HG03135 (cell line): Measurements from ENCODE around the gene GAR1.
"Not testable (repeated sequence)": the region's sequence is repeated elsewhere in the genome, so short reads cannot be mapped to it uniquely, and the experiment has no call there.

Source experiments
- ATAC-seq: cut with Tn5 transposase; IDR thresholded peaks from one replicate; pipeline ENCODE4 v1.9.1; 2021; ENCODE audit warnings: mild to moderate bottlenecking, moderate library complexity; ENCODE audit not compliant: unreplicated experiment

Gene GAR1

DNA sequence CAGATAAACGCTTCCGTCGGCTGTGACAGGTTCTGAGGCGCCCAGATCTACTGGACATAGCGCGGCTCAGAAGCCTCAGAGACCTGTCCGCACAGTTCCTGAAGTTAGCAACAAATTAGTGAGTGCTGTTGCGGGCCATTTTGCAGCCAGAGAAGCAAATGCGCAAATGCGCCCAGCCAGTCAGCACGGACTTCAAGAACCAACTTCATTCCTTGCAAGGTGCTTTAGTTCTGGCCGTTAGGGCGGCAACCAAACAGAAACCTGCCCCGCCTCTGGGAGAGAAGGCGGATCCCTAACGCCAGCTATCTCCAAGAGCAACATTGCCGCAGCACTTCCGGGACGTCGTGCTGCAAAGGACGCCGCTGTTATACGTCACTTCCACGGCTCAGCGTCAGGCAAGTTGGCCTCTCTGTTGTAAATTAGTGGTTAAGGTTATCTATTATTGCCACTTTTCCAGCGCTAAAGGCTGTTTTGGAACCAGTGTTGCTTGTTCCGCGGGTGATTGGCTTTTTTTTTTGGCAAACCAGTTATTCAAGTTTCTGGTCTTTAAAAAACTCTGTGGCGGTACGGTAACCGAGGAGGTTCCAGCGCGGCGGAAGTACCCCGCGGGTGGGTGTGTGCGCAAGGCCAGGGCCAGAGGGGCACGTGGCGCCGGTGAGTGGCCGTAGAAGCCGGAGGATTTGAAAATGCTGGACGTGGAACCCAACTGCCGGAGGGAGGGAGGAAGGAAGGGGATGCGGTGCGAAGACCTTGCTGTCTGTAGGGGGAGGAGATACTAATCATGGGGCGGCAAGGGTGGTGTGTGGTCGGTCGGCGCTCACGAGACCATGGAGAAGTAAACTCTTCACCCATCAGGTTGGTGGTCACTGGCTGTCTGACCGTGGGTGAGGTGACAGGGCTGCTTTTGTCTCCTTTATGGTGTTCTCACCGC lies at the start of gene GAR1:
Gene GAR1, plus strand, starts transcription at position 612 of the 931 bp plus-strand sequence. CDS start 403 bp downstream, outside the sequence.
- peak; percentile 99 for ATAC-seq

DNA sequence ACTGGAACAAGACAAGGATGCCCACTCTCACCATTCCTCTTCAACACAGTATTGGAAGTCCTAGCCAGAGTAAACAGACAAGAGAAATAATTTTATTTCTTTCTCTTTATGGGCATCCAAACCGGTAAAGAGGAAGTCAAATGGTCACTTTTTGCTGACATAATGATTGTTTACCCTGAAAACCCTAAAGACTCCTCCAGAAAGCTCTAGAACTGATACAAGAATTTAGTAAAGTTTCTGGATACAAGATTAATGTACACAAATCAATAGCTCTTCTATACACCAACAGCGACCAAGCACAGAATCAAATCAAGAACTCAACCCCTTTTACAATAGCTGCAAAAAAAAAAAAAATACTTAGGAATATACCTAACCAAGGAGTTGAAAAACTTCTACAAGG lies 33.5 kb upstream of the GAR1 start:
- ATAC-seq, result not testable (repeated sequence)

DNA sequence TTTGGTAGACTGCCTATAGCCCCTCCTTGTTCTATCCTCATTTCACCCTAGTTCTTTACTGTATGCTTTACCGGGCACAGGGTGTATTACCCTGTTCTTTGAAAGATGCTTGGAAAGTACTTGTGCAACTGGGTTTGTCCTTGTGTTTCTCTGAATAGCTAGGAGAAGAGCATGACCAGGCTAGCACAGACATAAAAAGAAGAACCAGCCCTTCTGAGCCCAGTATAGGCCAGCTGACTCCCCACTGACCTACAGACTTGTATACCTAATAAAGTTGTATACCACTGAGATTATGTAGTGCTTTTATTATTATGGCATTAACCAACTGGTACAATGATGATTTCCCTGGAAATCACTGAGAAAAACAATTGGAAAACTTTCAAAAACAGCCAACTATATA lies 28.7 kb upstream of the GAR1 start:
- no peak for ATAC-seq

DNA sequence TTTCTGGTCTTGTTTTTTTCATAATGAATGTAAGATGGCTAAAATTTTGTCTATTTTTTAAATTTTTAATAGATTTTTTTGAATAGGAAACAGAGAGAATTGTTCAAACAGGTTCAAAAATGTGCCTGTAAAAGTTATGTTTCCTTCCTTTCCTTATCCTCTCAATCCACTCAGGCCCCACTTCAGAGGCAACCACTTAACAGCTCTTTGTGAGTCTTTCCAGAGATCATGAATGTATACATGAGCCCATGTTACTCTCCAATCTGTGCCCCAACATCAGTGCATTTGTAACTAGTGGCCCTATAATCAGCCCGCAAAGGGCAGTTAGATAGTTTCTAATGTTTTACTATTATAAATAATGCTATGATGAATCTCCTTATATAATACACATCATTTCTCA lies 27.8 kb upstream of the GAR1 start:
- ATAC-seq, result no peak

DNA sequence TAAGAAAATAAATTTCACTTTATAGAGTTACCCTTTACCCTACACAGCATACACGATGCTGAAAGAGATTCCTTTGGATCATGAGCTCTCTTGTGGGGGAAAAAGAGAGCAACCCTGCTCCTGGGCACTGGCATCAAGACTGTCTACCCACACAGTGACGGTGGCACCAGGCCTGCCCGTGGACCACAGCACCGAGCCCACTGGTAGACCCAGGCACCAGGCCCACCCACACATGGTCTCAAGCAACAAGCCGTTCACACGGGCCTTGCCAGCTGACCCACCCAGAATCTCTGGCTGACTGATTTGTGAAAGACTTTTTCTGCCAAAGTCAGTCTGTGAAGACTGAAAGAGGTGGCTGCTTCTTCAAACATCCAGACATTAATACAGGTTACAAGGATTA lies 20.5 kb upstream of the GAR1 start:
- ATAC-seq, result no peak

DNA sequence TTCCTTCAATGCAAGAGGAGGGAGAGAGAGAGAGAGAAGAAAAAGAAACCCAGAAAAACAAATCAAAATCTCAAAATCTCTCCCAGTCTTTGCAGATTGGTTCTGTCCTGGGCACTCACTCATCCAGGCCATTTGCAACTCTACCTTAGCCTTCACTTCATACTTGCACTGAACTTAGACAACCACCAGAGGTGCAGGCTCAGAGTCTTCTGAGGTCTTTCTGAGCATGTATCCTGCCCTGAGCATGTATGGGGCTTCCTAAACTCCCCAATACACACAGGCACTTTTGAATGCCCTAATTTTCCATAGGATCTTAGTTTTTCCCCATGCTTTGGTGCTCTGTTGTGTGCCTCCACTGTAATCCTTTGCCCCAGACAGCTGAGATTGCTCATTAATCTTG lies 16.7 kb upstream of the GAR1 start:
- ATAC-seq, result no peak

DNA sequence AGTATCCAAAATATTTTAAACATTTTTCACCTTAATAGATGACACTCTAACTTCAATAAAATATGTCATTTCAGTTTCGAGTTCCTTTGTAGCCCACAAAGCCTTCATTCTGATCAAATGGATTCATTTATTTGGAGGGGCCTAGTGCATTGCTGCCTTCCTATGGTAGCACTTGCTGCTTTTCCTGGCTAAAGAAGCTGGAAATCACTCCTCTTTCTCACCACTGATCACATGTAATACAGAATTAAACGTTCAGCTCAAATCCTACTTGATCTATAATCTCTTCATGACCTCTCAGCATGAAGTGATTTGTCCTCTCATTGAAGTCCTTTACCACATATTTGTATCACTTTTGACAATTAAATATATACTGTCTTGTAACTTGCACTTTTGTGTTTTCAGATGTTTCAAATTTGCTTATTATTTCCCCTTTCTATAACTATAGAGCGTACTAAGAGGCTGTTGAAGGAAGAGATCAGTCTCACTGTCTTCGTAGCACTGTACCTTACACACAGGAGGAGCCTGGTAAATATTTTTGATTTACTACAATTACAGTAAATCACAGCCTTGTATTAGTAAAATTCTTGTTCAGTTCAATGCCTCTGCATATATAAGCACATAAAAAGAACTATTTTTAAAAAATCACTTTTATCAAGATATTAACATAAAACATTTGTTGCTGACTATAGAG lies 14.3 kb upstream of the GAR1 start:
- ATAC-seq, result no peak

DNA sequence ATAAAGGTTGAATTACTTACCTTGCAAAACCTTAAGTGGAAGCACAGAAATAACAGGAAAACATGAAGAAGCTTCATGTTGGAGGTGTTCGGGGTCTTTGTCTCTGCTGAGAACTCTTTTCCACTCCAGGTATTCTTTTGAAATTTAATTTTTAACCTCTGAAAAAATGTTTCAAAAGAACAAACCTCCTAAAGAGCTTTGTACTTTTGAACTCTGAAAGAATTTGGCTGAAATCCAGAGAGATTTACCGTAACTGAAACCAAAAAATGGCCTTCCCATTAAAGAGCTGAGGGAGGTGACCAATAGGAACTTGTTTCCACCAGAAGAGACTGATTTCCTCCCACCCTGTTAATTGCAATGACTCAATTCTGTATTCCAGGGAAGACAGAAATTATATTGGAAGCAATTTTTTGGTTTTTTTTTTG lies 13.7 kb upstream of the GAR1 start, which contains the start of gene CFI:
Gene CFI, minus strand, starts transcription at position 105 of the 425 bp plus-strand sequence. Its CDS starts 28 bp downstream, at position 77.
- ATAC-seq, result no peak

DNA sequence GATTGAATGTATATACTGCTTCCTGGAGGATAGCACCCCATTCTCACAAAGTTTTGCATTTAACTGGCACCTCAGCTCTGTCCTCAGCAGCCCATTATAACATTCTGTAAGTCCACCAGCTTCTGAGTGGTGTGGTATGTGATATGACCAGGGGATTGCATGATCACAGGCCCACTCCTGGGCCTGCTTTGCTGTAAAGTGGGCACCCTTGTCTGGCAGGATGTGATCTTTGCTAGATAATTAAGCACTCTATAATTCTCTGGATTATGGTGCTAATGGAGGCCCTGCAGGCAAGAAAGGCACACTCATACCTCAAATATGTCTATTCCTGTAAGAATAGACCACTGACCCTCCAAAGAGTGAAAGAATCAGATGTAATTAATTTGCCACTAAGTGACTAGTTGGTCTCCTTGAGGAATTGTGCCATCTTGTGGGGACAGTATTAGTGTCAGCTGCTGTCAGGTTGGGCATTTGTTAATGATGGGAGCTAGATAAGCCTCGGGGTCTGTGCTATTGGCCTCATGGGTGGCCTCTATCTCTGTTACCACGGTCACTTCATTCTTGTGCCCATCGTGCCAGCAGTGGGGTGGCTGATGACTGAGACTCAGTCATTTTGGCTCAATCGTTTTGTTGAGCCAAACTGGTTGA lies 11.5 kb upstream of the GAR1 start:
- peak; percentile 77 for ATAC-seq

DNA sequence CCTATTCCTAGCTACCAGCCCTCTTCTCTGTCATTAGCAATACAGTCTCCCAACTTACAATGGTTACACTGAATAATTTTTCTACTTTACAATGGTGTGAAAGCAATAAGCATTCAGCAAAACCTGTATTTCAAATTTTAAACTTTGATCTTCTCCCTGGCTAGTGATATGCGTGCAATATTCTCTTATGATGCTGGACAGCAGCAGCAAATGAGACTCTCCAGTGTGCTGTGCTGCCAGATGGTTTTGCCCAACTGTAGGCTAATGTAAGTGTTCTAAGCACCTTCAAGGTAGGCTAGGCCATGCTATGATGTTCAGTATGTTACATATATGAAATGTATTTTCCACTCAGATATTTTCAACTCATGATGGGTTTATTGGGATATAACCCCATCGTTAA lies 5.9 kb upstream of the GAR1 start:
- ATAC-seq, result no peak

DNA sequence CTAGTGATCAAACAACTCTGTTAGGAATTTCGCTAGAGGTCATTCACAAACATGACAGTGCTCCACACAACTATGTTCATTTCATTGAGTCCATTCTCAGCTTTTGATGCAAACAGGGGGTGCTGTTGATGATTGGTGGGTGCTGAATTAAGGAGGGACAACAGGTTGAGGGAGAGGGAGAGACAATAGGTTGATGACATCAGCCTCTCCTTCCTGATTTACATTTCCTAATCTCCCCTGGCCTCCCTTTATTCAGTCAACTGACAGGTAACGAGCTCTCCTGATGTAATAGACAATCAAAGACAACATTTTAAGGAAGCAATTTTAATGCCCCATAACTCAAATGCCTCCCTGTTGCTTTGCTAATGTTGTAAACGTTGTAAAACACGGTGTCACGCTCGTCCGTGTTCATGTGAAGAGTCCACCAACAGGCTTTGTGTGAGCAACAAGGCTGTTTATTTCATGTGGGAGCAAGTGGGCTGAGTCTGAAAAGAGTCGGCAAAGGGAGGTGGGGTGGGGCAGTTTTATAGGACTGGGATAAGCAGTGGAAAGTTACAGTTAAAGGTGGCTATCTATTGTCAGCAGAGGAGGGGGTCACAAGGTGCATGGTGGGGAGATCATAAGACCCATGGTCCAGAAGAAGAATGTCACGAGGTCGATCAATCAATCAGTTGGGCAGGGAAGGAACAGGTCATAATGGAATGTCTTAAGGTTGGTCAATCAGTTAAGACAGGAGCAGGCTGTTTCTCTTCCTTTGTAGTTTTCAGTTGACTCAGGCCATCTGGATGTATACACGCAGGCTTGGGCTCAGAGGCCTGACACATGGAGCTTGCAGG lies 4.8 kb upstream of the GAR1 start:
- ATAC-seq, result no peak

DNA sequence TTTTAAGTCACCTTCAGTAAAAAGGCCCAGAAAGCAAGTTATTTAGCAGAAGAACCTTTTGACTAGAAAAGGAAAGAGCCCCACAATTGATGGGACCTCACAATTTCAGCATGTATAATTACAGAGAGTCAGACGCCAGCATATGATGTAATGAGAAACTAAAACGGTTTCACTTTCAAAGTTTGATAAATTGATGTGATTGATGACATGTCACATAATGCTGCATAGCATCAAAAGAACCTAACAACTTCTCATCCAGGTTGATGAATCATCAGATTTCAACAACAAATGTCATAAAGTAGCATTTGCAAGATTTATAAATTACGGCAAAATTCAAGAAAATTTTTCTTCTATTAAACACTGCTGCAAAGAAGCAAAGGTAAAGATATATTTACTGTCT lies 3.9 kb upstream of the GAR1 start:
- no peak for ATAC-seq

DNA sequence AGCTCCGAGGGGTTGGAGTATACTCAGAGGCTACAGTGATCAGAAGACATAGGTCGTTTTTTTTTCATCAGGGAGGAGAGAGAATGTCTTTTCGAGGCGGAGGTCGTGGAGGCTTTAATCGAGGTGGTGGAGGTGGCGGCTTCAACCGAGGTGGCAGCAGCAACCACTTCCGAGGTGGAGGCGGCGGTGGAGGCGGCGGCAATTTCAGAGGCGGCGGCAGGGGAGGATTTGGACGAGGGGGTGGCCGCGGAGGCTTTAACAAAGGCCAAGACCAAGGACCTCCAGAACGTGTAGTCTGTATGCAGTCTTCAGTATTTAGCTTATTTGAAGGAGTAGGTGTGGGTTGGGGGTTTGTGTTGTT lies 500 bp downstream of the GAR1 start:
- no peak for ATAC-seq

DNA sequence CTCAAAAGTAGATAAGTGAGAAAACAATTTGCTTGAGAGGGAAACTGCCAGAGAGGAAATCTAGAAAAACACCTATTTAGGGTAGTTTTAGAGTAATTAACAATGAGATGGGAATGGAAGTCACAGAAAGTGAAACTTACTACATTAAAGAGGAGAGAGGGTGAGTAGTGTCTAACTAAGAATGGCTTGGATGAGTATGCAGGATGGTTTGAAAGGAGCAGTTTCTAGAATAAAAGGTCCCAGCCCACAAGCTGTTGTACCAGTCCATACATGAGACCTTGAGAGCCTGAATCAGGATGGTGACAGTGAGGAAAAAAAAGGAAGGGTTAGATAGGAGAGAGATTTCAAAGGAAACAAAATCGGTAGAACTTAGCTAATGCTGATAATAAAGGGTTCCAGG lies 1.3 kb downstream of the GAR1 start:
- ATAC-seq, result no peak

DNA sequence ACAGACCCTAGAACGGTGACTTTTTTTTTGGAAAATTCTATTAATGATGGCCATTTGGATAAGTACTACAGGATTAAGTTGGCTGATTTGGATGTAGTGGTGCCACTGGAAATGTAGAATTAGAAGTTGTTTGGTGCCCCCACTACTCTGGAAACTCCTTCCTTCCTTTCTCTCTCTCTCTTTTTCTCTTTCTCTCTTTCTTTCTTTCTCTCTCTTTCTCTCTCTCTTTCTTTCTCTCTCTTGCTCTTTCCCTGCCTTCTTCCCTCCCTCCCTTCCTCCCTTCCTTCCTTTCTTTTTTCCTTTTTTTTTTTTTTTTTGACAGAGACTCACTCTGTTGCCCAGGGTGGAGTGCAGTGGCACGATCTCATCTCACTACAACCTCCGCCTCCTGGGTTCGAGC lies 2.7 kb downstream of the GAR1 start:
- no peak for ATAC-seq

DNA sequence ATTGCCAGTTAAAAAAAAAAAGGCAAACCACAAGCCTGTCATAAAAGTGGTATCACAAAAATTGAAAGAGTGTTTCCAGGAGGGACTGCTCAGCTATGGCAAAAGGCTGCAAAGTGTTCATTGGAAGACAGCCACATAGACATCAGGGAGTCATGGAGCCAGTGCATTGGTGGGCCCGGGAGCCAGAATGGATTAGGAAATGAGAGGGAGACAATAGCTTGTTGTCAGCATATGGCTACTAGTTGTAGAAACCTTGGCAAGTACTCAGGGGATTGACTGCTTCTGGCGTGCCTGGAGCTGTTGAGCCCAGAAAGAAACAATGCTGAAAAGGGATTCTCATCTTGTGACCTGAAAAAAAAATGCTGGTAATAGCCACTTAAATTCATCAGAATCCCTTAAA lies 5.0 kb downstream of the GAR1 start:
- ATAC-seq, result no peak

DNA sequence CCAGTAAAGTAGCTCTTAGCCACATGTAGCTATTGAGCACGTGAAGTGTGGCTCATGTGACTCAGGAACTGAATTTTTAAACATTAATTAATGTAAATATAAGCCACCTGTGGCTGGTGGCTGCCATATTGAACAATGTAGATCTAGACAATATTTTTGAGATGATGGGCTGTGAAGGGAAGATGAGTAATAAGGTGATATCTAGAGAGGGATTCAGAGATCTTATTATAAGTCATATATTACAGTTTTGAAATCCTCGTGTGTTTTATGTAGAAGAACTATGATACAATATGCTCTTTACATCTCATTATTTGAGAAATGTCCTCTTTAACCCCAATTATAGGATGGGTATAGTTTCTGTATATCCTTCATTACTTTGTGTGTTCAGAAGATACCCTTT lies 5.6 kb downstream of the GAR1 start:
- ATAC-seq, result no peak

DNA sequence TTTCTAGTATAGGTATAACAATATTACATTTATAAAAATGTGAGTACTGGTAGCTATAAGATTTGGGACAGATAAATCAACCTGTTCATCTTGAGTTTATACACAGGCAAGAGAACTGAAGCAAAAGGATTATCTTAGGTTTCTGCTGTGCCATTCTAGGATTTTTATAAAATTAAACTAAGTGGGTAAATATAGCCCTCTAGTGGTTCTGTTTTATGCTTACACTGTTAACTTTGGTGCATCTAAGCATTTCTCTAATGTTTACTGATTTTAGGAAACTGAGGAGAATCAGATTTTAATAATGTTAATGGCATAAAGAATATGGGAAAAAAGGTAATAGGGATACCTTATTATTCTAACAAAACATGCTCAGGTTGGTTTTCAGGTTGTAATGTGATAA lies 11.2 kb downstream of the GAR1 start:
- ATAC-seq, result no peak

DNA sequence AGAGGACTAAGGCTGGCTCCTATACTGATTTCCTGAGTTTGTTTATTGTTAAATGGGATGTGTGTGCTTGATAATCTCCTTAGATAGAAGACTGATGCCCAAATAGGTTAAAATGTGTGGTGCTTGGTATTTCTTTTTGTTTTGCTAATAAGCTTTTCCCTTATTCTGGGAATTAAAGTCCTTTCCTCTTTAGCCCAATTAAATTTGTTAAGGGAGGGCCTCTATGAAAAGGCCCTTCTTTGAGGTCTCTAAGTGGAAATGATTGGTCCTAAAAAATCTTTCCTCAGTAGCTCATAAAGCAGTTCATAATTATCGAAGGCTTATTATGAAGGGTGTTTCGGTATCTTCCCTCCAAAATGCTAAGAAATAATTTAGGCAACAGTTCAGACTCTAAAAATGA lies 12.1 kb downstream of the GAR1 start, which contains the start of gene RRH:
Gene RRH, plus strand, starts transcription at position 301 of the 400 bp plus-strand sequence. Its CDS starts 56 bp downstream, at position 357.
- ATAC-seq, result no peak

DNA sequence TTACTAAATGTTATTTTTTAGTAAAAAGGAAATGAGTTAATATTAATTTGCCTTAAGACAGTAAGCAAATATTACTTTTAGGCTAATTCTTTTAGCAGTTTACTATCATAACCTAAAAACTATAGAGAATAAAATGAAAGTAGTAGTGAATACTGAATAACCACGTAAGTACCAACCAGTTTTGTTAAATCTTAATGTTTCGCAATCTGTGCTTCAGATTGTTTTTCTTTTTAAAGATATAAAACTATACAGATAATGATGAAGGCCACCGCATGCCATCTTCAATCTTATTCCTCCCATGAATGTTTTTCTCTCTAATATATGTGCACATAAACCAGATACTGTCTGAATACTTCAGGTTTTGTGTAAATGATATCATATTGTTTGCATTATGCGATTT lies 18.2 kb downstream of the GAR1 start:
- no peak for ATAC-seq

DNA sequence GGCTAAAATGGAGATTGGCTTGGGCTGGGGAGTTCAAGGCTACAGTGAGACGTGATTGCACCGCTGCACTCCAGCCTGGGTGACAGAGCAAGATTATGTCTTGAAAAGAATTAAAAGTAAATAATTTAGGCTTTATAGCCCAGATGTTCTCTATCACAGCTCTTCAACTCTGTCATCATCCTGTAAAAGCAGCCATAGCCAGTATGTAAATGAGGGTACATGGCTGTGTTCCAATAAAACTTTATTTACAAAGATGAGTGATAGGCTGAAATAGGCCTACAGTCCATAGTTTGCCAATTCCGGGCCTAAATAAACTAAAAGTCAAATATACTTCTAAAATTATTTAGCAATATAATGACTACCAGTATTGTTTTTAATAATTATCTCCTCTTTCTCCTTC lies 21.4 kb downstream of the GAR1 start:
- no peak for ATAC-seq
